K562 (cell line): ENCODE data around the gene OMP. TPM values are rescaled to one million over a fixed set of nuclear protein-coding genes. Genes with fewer than 3 reads are reported as not detected.
A peak's percentile ranks its signal among the peaks of the same experiment; 100 is the strongest.

Experiments used
- ATAC-seq: fragments of 200-7000 bp; cut with Tn5 transposase; 3 replicates; pipeline ENCODE4 v1.9.1; 2020; ENCODE audit warnings: moderate library complexity
- BruUV-seq: library from RNA; stranded (reverse); fragments of 400-500 nt; replicated peaks from 2 replicates; lab custom pipeline; 2021; lab: Mats Ljungman, UMichigan
- CTCF ChIA-PET: fragments of 300-600 bp; formaldehyde crosslinking; extraction: SDS; loops from one replicate; lab custom pipeline; 2021; ENCODE audit warnings: low intra/inter-chr PET ratio; lab: Yijun Ruan, JAX
- POLR2A ChIA-PET: fragments of 300-600, 350-650 bp; sonication (Branson Sonifier 250); formaldehyde crosslinking; extraction: SDS; loops from one replicate; lab custom pipeline; 2021; ENCODE audit warnings: antibody characterized with exemption, inconsistent platforms; lab: Yijun Ruan, JAX
- DNase-seq, 4 experiments: peaks; one replicate each; pipeline versions ENCODE4 v3.0.0 to v3.0.0-alpha.2; 2011 to 2018; ENCODE audit warnings: low spot score in 3 of 4, mixed read lengths in 3 of 4; ENCODE audit errors: extremely low read depth in 1 of 4
- FAIRE-seq: peaks from 2 replicates; lab custom pipeline; 2011; peaks lifted over from hg19 to GRCh38; lab: Jason Lieb, UNC
- H2AFZ ChIP-seq: 2 replicates; pipeline ENCODE4 v1.6.0; 2011; ENCODE audit warnings: low read depth, low read length, control low read depth, inconsistent platforms
- H3K27ac ChIP-seq: fragments of 200-600 bp; 3 replicates; pipeline ENCODE4 v1.8.0; 2011; ENCODE audit warnings: low read depth, mild to moderate bottlenecking, control low read depth, inconsistent platforms, low read length, moderate library complexity, mixed read lengths; ENCODE audit errors: extremely low read depth
- H3K27me3 ChIP-seq, 2 experiments: fragments of 300-600 bp in 1 of 2; 2 replicates in 1 of 2; 3 replicates in 1 of 2; pipeline versions ENCODE4 v1.6.0 to v1.8.0; 2011; ENCODE audit warnings: inconsistent platforms in 2 of 2, low read length in 2 of 2, mild to moderate bottlenecking in 1 of 2, mixed read lengths in 1 of 2, moderate library complexity in 1 of 2; ENCODE audit not compliant: control insufficient read depth in 2 of 2, insufficient read depth in 2 of 2
- H3K36me3 ChIP-seq: fragments of 300-600 bp; 3 replicates; pipeline ENCODE4 v1.8.0; 2011; ENCODE audit warnings: mild to moderate bottlenecking, low read length, inconsistent platforms; ENCODE audit not compliant: control insufficient read depth, insufficient read depth
- H3K4me1 ChIP-seq, 2 experiments: fragments of 200-600 bp in 1 of 2; replicated peaks in 1 of 2; 2 replicates in 1 of 2; 3 replicates in 1 of 2; pipeline versions ENCODE4 v1.5.1 to v1.8.0; 2011; ENCODE audit warnings: inconsistent platforms in 2 of 2, low read length in 2 of 2, mild to moderate bottlenecking in 1 of 2, mixed read lengths in 1 of 2, moderate library complexity in 1 of 2; ENCODE audit not compliant: control insufficient read depth in 2 of 2, insufficient read depth in 2 of 2
- H3K4me2 ChIP-seq: 2 replicates; pipeline ENCODE4 v1.6.1; 2011; ENCODE audit warnings: low read length, control low read depth, inconsistent platforms, mixed read lengths; ENCODE audit not compliant: insufficient read depth
- H3K4me3 ChIP-seq: fragments of 200-600 bp; sonication (generic), shearing (Covaris generic); 2 replicates; pipeline ENCODE4 v1.5.1; 2016; ENCODE audit warnings: control low read depth, inconsistent platforms
- H3K79me2 ChIP-seq: fragments of 200-600 bp; 3 replicates; pipeline ENCODE4 v1.8.0; 2011; ENCODE audit warnings: low read length, inconsistent platforms; ENCODE audit not compliant: control insufficient read depth, insufficient read depth
- H3K9ac ChIP-seq, 2 experiments: 2 replicates each; pipeline versions ENCODE4 v1.6.0 to v1.6.1; 2011; ENCODE audit warnings: low read depth in 2 of 2, low read length in 2 of 2, control low read depth in 1 of 2, inconsistent platforms in 1 of 2, mild to moderate bottlenecking in 1 of 2, mixed read lengths in 1 of 2; ENCODE audit not compliant: insufficient read depth in 1 of 2
- H3K9me1 ChIP-seq: one replicate; pipeline ENCODE4 v1.6.0; 2011; ENCODE audit warnings: inconsistent platforms, mild to moderate bottlenecking, low read length, moderate library complexity; ENCODE audit not compliant: control insufficient read depth, insufficient read depth
- H3K9me3 ChIP-seq: replicated peaks from 2 replicates; pipeline ENCODE4 v1.5.1; 2011; ENCODE audit warnings: low read depth, low read length, inconsistent platforms; ENCODE audit not compliant: control insufficient read depth, insufficient read depth
- H4K20me1 ChIP-seq: replicated peaks from 2 replicates; pipeline ENCODE4 v1.6.1; 2011; ENCODE audit warnings: low read length, inconsistent platforms, mixed read lengths; ENCODE audit not compliant: control insufficient read depth, insufficient read depth
- CTCF ChIP-seq, 3 experiments: IDR thresholded peaks in 2 of 3; conservative IDR thresholded peaks in 1 of 3; 2 replicates each; pipeline ENCODE4 v1.5.1; 2011 to 2012; ENCODE audit warnings: low read length in 3 of 3, mild to moderate bottlenecking in 3 of 3, control low read depth in 2 of 3, improper control_type of control experiment in 1 of 3, inconsistent platforms in 1 of 3, low read depth in 1 of 3, mixed read lengths in 1 of 3, moderate library complexity in 1 of 3; ENCODE audit not compliant: insufficient read depth in 2 of 3
- FOSL1 ChIP-seq: fragments of 200-800 bp; sonication (Bioruptor generic); conservative IDR thresholded peaks from 2 replicates; pipeline ENCODE4 v1.6.1; 2016; ENCODE audit warnings: missing genetic modification characterization, missing compliant biosample characterization
- RAD21 ChIP-seq, 2 experiments: fragments of 250-450 bp in 1 of 2; fragments of 450-650 bp in 1 of 2; sonication (Bioruptor Pico) in 1 of 2; formaldehyde crosslinking in 1 of 2; IDR thresholded peaks in 1 of 2; conservative IDR thresholded peaks in 1 of 2; 2 replicates each; pipeline versions ENCODE4 v1.4.0 to v1.8.0; 2020 to 2022; ENCODE audit warnings: mild to moderate bottlenecking in 2 of 2, moderate library complexity in 1 of 2
- RCOR1 ChIP-seq, 2 experiments: IDR thresholded peaks; 2 replicates each; pipeline ENCODE4 v1.6.1; 2012; ENCODE audit warnings: low read depth in 2 of 2, low read length in 2 of 2, borderline replicate concordance in 1 of 2, improper control_type of control experiment in 1 of 2
- TFAP4 ChIP-seq: sonication (generic); formaldehyde crosslinking; IDR thresholded peaks from 2 replicates; pipeline ENCODE4 v1.8.0; 2022; ENCODE audit warnings: missing genetic modification reagents, mild to moderate bottlenecking, moderate library complexity, borderline replicate concordance
- TGIF2 ChIP-seq: sonication (generic); formaldehyde crosslinking; IDR thresholded peaks from 2 replicates; pipeline ENCODE4 v1.8.1; 2022; ENCODE audit warnings: mild to moderate bottlenecking, missing genetic modification reagents, moderate library complexity
- ZFP36 ChIP-seq: fragments of 150-350 bp; IDR thresholded peaks from 2 replicates; pipeline ENCODE4 v1.6.1; 2018; ENCODE audit warnings: low read length, low read depth; ENCODE audit not compliant: partially characterized antibody
- WGBS: fragments of 100-300 bp; shearing (Covaris generic); methylation state at CpG from one replicate; pipeline ENCODE4 v1.1.6; 2016; ENCODE audit warnings: low coverage, mixed read lengths; ENCODE audit not compliant: insufficient coverage; ENCODE audit errors: missing lambda C conversion rate; 5-methylcytosine and 5-hydroxymethylcytosine counted together
- in situ Hi-C: fragments of 300-500 bp; cut with MboI; formaldehyde crosslinking; loops from 4 replicates; pipeline ENCODE4 v1.15.0; 2018; ENCODE audit warnings: inconsistent platforms, mixed read lengths
- intact Hi-C: fragments of 100-400 bp; cut with micrococcal nuclease; formaldehyde crosslinking; loops from 2 replicates; pipeline ENCODE4 v1.14.2; 2022
- polyA plus RNA-seq, 8 experiments: library from polyadenylated mRNA; depleted of rRNA in 4 of 8; stranded (reverse) in 5 of 8; unstranded in 3 of 8; fragments of >200 nt; fragmentation: Nextera tagmentation in 2 of 8; fragmentation: Illumina TruSeq in 1 of 8; extraction: Ambion mirVana in 2 of 8; extraction: Trizol in 1 of 8; gene quantifications; 2 replicates each; pipeline versions ENCODE4 v1.2.1 to v1.2.3, GENCODE V29; 2011 to 2014; ENCODE audit warnings: inconsistent platforms in 1 of 8, missing spikeins in 1 of 8
- total RNA-seq, 7 experiments: library from RNA; depleted of rRNA in 6 of 7; stranded (reverse); fragments of >200 nt in 6 of 7; fragmentation: Illumina TruSeq in 2 of 7; extraction: Trizol in 2 of 7; gene quantifications; 2 replicates each; pipeline versions ENCODE4 v1.2.1 to v1.2.3, GENCODE V29; 2011 to 2021; ENCODE audit warnings: low replicate concordance in 1 of 7
- TF ChIP-seq, protein P1 (sequence below): sonication (generic); formaldehyde crosslinking; IDR thresholded peaks from 2 replicates; pipeline ENCODE4 v1.8.1; 2023; ENCODE audit warnings: mild to moderate bottlenecking, missing genetic modification reagents

OMP gene
- total and polyA plus RNA-seq, 9 of the 15 experiments (the other 6 are each of a cell fraction or from before 2014, with no cell fraction given), result not detected

DNA sequence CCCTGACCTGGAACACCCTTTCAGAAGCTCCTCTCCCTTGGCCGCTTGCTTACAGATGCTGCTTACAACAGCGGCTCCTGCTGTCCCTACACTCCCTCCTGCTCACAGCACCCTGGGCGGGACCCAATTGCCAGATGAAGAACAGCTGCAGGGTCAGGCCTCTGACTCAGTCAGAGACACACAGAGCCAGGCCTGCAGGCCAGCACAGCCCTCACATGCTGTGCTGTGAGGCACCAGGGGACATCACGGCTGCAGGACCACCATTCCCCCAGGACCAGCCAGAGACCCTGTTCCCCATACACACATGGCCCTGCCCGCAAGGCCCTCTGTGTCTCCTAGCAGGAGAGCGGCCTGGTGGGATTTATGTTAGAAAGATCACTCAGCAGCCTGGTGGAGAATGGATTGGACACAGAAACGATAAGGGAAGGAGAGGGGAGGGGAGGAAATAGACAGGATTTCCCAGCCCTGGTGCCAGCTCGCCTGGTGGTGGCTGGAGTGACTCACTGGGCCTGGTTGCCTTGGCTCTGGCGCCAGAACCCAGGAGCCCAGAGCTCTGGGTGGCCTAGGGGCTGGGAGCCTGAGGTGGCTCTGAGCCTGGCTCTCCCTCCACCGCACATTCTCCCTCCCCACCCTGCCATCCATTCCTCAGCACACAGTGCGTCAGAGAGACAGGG, 29.2 kb upstream of the OMP start:
- POLR2A ChIA-PET, result interaction anchor here (0.6 to 0.9 kb wide), 3 partner anchors 33 to 469 kb away, joined by 3 to 4 read pairs (median 3); no protein-coding TSS in a partner anchor

More for the DNA sequence above, 29.2 kb upstream of the OMP start:
- H3K9me3 ChIP-seq, result no peaks in the 10 kb centered on the region
- H3K4me3 ChIP-seq, result no peak overlapping the region
- peaks cover 0 to 17% of the 10 kb centered on the region in 2 experiments; a peak in 3 of 5 replicates for H3K4me1 ChIP-seq
- H3K36me3 ChIP-seq, result no peaks in the 10 kb centered on the region; the same call in 2 of the 3 replicates
- CTCF ChIA-PET, result no interaction called here
- in situ Hi-C loops (no loop called here), intact Hi-C loops (no loop called here)
- H3K27me3 ChIP-seq, result peaks cover 6 to 69% of the 10 kb centered on the region in 2 experiments
- no peak for FAIRE-seq
- H3K79me2 ChIP-seq, result no peaks in the 10 kb centered on the region
- H3K27ac ChIP-seq, result no peak overlapping the region
- WGBS, result 29% methylated on average over 8 of the region's 11 CpGs
- TF ChIP-seq ZFP36 (no peak), TGIF2 (no peak), CTCF (IDR thresholded peaks at IDR 0.05 in 2 of 3, conservative IDR thresholded peaks at IDR 0.05 in 1 of 3; ENCODE audit: insufficient read depth in 2 of 3, low read depth in 1 of 3, low read length in 3 of 3) (peak in 2 of 3 experiments; percentile 44 to 47; a peak in 3 of 6 replicates), RAD21 (CRISPR knock-in tag; conservative IDR thresholded peaks at IDR 0.05 in 1 of 2, IDR thresholded peaks at IDR 0.05 in 1 of 2) (0 out of 4 replicates have a peak, but pooled peaks of 1 of the 2 experiments have one; percentile 7), TFAP4 (peak; percentile 74; the same call in 1 of the 2 replicates), FOSL1 (tag) (peak; percentile 52), RCOR1 (IDR thresholded peaks at IDR 0.05; ENCODE audit: borderline replicate concordance in 1 of 2, low read depth in 2 of 2, low read length in 2 of 2) (0 out of 4 replicates have a peak, but pooled peaks of 1 of the 2 experiments have one; percentile 5)
- TF ChIP-seq, protein P1, sequence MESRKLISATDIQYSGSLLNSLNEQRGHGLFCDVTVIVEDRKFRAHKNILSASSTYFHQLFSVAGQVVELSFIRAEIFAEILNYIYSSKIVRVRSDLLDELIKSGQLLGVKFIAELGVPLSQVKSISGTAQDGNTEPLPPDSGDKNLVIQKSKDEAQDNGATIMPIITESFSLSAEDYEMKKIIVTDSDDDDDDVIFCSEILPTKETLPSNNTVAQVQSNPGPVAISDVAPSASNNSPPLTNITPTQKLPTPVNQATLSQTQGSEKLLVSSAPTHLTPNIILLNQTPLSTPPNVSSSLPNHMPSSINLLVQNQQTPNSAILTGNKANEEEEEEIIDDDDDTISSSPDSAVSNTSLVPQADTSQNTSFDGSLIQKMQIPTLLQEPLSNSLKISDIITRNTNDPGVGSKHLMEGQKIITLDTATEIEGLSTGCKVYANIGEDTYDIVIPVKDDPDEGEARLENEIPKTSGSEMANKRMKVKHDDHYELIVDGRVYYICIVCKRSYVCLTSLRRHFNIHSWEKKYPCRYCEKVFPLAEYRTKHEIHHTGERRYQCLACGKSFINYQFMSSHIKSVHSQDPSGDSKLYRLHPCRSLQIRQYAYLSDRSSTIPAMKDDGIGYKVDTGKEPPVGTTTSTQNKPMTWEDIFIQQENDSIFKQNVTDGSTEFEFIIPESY, result peak; percentile 36; the same call in 1 of the 2 replicates
- H3K9ac ChIP-seq, result peak overlapping the region in 1 of 2 experiments; percentile 43; a peak in 1 of 4 replicates
- no TSS peak for BruUV-seq
- no peaks in the 10 kb centered on the region for H3K9me1 ChIP-seq
- H3K4me2 ChIP-seq, result no peak overlapping the region
- DNase-seq, result peak in 3 of 4 experiments; percentile 30 to 41 (median 41)
- no peak overlapping the region for H2AFZ ChIP-seq
- peaks cover 23% of the 10 kb centered on the region for H4K20me1 ChIP-seq
- ATAC-seq, result peak; percentile 77
